ENCODE data around the gene PRKAR1A.

Gene PRKAR1A

DNA sequence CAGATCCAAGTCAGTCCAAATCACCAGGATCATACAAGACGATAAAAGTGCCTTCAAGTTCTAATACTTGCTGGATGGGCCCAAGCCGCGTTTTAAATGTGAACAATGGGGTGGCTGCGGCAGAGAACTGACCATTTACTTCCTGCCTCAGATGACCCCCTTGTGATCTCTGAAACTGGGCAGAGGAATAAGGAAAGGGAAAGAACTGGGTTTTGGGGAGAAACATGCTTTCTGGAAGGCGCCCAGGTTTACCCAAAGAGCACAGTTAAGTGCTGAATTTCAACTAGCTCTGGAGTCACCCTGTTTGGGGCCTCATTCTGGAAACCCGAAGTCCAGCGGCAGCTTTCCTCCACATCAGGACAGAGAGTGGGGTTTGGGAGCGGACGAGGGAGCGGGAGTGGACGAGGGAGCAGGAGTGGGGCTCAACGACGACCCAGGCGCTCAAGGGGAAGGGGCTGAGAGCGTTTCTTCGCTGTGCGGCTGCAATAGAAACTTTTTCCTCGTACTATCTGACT lies 87.4 kb downstream of the PRKAR1A start:
- no peak for DNase-seq

DNA sequence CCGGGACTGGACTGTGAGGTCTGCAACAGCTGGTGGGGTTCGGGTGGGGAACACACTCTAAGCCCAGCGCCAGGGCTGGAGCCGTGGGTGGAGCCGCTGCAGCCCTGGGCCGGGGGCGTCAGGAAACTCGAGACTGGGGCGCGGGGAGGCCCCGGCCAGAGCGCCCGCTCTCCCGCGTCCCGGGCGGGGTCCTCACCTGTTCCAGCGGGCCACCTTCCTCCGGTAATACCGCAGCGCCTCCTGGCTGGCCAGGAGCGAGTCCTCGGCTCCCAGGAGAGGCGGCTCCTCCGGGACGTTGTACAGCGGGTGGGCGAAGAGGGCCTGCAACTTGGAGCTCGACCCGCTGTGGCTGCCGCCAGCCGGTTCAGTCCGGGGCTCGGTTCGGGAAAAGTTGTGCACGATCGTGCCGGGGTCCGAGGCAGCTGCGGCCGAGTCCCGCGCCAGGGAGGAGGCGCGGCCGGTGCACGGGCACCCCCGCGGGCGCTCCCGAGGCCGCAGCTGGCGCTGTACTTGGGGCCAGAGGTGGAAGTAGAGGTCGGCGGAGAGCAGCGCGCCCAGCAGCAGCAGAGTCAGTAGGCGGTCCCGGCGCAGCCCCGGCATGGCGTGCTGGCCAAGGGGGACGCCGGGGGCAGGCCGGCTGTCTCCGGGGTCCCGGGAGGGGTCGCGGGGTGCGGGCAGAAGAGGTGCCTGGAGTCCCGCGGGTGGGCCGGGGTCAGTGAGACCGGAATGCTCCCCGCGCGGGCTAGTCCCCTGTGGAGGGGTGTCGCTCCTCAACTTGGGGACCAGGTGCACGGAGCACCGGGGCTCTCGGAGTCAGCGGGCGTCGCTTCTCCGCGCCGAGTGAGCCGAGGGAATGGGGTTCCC lies 88.1 kb downstream of the PRKAR1A start:
- DNase-seq = peak in 2 of 51 donors; percentile 13 to 19
